Left cardiac atrium (tissue), 4 donors: Measurements from ENCODE around the gene ARPP19. TPM values are rescaled to one million over a fixed set of nuclear protein-coding genes. Genes with fewer than 3 reads are reported as not detected.
"Not testable (repeated sequence)": the region's sequence is repeated elsewhere in the genome, so short reads cannot be mapped to it uniquely, and the experiment has no call there.

Experiments used
- ATAC-seq, 2 donors: fragments of 200-7000 bp; cut with Tn5 transposase; one replicate each; pipeline ENCODE4 v1.9.1; 2020; ENCODE audit warnings: mild to moderate bottlenecking in 2 of 2, moderate library complexity in 2 of 2
- DNase-seq: peaks from one replicate; pipeline ENCODE4 v3.0.0-alpha.2; 2020
- intact Hi-C, 2 donors: fragments of 100-400 bp; cut with DNase I; formaldehyde crosslinking; loops; one replicate each; pipeline versions ENCODE4 v1.14.1 to v1.15.1; 2022 to 2023
- total RNA-seq, 2 donors: library from RNA; stranded (reverse); fragmentation: NEBNext Ultra II Directional; extraction: Animal tissue kit (Norgen Biotek cat#: 25700); gene quantifications; one replicate each; pipeline ENCODE4 v1.2.1, GENCODE V29; 2021
- donor health status: DM: no; HTN: yes; CAD: no.
- donor health status: DM: no; HTN: yes; CAD: no; lungs with severe emphysema.
- donor health status: DM: yes; HTN: yes; CAD: no.
- donor health status: Dilated cardiomyopathy.

The ARPP19 gene
- total RNA-seq, 2 donors from 2014 or later = 138 to 153 TPM

DNA sequence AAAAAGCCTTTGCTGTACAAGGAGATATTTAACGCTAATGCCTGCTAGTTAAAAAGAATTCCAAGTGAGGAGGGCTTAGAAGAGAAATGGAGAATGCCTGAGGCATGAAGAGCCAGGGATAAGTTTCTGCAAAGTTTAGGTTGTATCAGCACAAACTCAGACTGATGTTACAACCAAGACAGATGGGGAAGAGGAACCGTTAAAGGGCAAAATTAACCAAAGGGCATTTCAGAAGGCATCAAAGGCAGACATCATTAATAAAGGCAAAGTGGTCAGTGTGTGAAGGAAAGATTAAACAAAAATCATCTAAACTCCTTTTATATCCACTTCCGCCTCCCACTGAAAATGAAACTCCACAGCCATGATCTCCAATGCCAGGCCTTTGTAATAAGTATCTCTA, 47.1 kb downstream of the ARPP19 start:
- ATAC-seq = no peak
- no peak for DNase-seq
- intact Hi-C loops = loop anchor here in 1 of 2 donors (10.0 kb wide), 1 partner anchor 127 kb away; no protein-coding TSS in a partner anchor

DNA sequence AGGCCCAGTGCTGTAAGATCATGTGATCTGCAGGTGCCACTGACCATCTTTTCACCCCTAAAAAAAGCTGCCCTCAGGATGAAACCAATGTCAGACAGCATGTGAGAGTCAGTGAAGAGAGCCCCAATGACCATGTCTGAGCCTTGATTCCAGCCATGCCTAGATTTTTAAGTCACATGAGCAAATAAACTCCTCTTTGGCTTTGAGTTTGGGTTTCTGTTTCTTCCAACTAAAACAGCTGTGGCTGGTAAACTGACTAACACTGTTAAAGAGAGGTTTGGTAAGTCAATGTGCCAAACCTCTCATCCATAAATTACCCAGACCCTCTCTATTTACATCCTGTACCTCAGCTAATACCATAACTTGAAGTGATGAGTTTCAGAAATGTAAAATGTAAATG, 48.4 kb downstream of the ARPP19 start:
- no peak for ATAC-seq
- intact Hi-C loops = loop anchor here in 1 of 2 donors (10.0 kb wide), 1 partner anchor 126 kb away; no protein-coding TSS in a partner anchor
- no peak for DNase-seq

DNA sequence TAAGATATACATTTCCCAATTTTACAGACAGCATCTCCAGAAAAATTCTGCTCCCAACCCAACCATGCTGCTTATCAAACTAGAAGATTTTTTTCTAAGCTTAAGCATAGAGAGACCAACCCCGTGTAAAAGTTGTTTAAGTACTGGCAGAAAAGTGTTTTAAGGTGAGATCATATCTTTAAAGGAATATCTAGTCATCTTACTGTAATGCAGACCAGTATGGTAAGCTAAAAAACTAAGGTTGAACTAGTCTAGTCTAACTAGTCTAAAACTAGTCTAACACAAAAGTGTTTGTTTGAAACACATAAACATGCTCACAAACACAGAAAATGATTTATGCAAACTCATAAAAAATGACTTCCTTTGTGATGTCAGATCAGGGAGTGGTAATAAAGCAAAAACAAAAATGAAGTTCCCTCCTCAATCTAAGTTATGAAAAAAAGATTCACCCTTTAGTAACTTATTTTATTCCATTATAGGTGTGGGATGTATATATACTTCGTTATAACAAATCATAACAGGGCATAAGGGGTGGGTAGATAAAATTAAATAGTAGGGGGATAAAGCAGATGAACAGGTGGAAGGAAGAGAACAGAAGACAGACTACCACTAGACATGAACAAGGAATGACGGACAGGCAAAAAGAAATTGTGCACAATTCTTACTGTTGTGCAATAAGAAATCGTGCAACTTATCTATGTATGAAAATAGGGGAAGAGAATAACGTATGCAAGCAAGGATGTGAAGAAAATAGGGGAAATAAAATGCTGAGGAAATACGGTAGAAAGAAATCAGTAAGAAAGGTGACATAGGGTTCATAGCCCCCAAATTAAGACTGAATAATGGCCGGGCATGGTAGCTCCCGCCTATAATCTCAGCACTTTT, 50.1 kb downstream of the ARPP19 start:
- DNase-seq = no peak
- no peak for ATAC-seq
- intact Hi-C loops = no loop called here

DNA sequence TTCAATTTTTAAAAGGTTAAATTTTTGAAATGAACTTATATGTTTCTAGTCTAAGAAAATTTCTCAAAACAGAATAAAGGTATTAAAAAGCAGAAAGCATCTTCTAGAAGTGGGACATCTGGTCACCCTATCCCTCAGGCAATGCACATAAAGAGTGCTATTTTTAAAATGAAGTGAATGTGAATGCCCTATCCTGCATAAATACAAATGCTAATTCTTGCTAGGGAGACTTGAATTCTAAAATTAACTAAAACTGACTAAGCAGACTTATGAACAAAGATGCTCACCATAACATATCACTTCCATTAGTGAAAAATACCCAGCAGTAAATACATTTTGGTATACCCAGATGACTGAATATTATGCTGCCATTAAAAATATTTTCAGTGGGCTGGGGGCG, 51.8 kb downstream of the ARPP19 start:
- no peak for ATAC-seq
- no peak for DNase-seq
- intact Hi-C loops = no loop called here

DNA sequence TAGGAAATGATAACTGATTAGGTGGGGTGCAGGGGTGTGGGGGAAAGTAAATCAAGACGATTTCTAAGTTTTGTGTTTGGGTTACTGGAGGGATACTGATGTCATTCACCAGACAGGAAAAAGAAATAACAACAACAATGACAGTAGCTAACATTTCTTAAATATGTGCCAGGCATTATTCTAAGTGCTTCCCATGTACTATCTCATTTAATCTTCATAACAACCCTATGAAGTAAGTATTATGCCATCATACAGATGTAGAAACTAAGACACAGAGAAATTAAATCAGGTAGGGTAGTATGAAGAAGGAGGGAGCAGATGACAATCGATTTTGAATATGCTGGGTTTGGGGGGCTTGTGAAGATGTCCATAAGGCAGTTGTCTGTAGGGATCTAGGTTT, 53.5 kb downstream of the ARPP19 start:
- ATAC-seq (no peak), DNase-seq (no peak)
- intact Hi-C loops = no loop called here

DNA sequence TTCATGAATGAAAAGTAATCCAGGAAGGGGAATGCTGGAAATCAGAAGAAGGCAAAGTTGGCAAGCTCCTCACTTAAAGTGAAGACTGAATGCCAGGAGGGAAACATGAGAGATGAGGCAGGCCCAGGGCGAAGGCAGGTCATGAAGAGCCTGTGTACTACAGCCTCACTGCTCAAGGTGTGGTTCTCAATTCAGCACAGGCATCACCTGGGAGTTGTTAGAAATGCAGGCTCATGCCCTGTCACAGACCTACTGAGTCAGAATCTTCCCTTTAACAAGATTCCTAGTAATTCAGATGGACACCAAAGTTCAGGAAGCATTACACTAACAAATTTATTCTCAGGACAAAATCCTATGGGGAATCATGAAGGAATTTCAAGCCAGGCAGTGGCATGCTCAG, 54.3 kb downstream of the ARPP19 start:
- no peak for DNase-seq
- intact Hi-C loops = no loop called here
- no peak for ATAC-seq

DNA sequence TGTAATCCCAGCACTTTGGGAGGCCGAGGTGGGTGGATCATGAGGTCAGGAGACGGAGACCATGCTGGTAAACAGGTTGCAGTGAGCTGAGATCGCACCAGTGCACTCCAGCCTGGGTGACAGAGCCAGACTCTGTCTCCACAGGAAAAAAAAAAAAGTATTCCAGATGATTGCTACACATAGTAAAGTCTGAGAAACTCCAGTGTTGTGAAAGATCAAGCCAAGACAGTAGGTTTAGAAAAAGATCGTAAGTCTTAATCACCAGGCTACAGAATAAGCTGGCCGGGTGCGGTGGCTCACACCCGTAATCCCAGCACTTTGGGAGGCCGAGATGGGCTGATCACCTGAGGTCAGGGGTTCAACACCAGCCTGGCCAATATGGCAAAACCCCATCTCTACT, 56.0 kb downstream of the ARPP19 start:
- ATAC-seq = peak in 1 of 2 donors; percentile 50
- DNase-seq, intact Hi-C loops: not testable (repeated sequence)

DNA sequence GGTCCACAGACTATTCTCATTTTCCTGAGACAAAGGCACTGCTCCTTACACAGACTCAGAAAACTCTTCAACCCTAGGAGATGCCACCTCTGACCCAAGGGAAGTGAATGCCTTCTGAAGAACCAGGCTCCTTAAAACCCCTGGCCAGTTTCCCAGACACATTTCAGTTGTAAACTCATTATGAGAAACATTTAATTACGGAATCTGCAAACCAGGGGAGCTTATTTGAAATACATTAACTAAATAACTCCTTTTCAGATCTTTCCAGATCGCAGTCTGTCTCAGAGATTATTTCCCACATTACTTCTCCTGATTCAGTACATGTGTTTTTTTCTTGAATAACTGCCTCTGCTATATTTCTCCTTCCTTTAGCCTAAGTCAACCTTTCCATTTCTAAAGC, 57.7 kb downstream of the ARPP19 start:
- DNase-seq = no peak
- ATAC-seq = no peak
- intact Hi-C loops = no loop called here

DNA sequence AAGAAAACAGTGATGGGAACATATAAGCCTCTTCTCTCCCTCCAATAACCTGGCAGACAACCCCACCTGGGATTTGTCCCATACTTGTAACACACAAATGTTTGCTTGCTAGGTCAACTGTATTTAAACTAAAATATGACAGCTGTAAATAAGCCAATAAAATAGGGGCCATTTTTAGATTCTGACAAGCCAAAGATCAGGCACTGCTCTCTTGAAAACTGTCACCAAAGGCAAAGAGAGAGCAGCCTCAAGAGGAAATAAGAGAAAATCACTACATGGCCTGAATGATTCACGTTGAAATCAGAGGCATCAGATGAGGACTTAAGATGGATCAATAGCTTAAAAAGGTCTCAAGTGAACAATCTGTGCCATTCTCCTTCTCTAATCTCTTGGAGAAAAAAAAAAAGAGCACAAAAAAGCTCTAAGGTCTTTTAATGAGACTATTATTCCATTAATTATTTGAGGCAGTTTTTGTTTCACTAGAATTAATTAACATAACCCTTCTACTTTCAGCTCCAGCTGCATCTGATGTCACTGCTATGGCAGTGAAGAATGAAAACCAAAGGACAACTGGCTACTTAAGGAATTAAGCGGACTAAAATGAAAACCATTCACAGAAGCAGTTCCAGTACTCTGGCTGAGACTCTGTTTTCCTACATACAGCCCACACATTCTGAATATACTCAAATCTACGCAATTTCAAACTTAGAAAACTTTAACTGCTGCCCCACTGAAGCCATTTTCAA, 59.2 kb downstream of the ARPP19 start:
- DNase-seq (no peak), ATAC-seq (no peak)
- intact Hi-C loops = no loop called here

DNA sequence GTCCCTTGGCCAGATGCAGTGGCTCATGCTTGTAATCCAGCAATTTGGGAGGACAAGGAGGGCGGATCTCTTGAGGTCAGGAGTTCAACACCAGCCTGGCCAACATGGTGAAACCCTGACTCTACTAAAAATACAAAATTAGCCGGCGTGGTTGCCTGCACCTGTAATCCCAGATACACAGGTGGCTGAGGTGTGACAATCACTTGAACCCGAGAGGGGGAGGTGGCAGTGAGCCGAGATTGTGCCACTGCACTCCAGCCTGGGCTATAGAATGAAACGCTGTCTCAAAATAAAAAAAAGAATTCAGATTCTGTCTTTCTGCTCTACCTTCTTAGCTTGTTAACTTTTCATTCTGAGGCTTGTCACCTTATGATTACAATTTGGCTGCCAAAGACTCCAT, 62.3 kb downstream of the ARPP19 start:
- ATAC-seq (no peak), DNase-seq (no peak)
- intact Hi-C loops = no loop called here

DNA sequence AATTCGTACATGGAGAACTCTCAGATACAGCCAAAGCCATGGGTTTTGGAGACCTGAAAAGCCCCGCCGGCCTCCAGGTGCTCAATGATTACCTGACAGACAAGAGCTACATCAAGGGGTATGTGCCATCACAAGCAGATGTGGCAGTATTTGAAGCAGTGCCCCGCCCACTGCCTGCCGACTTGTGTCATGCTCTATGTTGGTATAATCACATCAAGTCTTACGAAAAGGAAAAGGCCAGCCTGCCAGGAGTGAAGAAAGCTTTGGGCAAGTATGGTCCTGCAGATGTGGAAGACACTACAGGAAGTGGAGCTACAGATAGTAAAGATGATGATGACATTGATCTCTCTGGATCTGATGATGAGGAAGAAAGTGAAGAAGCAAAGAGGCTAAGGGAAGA, 63.7 kb downstream of the ARPP19 start:
- intact Hi-C loops = no loop called here
- ATAC-seq (no peak), DNase-seq (no peak)

DNA sequence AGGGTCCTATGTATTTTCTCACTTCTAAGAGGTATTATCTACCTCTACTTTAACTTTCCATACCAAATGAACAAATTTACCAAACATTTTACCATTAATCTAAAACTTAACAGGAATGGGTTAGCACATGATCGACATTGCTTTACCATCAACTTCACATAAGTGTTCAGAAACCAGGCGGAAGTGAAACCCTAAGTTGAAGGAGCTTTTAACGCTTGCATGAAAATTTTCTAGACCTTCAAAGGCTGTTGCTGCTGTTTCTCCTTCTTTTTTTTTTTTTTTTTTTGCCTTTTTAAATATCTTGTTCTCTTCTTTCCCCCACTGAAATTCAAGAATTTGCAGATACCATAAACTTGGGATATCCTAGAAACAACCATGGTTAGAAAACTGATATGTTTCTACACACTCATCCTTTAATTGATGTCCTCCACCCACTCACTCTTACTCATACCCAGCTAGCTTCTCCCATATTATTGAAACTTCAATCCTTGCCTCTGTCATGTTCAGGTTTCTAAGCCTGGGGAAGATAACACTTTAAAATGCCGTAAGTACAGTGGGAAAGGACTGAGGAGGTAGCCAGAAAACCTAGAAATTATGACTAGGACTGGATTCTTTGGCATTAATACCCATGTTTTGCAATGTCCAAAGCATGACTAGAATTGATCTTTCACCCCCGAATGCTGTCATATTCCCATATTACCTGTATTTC, 64.9 kb downstream of the ARPP19 start:
- ATAC-seq = peak in 1 of 2 donors; percentile 41
- no peak for DNase-seq
- intact Hi-C loops = no loop called here

DNA sequence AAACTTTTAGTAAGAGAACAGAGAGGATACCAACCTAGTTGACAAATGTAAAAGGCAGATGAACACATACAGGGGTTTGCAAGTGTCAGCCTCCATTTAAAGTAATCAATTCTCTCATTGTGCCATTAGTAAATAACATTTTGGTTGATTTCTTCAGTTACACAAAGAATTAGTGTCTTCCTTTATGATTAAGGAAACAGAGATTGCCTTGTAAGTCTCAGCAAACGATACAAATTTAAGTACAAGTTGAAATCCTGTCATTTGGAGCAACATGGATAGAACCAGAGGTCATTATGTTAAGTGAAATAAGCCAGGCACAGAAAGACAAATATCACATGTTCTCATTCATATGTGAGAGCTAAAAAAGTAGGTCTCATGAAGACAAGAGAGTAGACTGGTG, 66.2 kb downstream of the ARPP19 start:
- ATAC-seq (no peak), DNase-seq (no peak)
- intact Hi-C loops = no loop called here

DNA sequence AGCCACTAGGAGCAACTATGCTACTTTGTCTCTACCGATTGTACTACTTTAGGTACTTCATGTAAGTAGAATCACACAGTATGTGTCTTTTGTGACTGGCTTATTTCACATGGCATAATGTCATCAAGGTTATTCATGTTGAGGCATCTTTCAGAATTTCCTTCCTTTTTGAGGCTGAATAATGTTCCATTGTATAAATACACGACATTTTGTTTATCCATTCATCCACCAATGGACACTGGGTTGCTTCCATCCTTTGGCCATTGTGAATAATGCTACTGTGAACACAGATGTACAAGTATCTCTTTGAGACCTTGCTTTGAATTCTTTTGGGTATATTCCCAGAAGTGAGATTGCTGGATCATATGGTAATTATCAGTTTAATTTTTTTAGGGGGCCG, 69.3 kb downstream of the ARPP19 start:
- no peak for DNase-seq
- intact Hi-C loops = no loop called here
- no peak for ATAC-seq

DNA sequence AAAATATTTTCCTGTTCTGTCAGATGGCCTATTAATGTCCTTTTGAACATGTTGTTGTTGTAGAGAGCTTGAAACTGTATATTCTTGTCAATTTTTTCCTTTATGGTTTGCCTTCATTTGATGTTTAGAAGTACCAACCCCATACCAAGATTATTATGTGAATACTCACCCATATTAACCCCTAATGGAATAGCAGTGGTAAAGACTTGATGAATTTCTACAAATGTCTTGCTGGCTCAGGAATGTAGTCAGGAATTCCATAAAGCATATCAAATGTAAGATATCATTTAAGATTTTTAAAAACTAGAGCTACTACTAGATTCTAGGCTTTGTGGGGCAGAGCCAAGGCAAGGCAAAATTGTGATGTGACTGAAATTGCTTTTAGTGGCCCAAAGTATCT, 70.1 kb downstream of the ARPP19 start:
- ATAC-seq (no peak), DNase-seq (no peak)
- intact Hi-C loops = no loop called here

Other genes starting within 250 kb of the ARPP19 start
- 10 to 100 TPM; 18.1 to 19.4 TPM for gene MYO5A, start 40.1 kb downstream of the ARPP19 start, total RNA-seq
- gene ATOSA, start 110.4 kb upstream of the ARPP19 start, total RNA-seq = 10 to 100 TPM; 24.9 to 27.6 TPM
- gene ONECUT1, start 221.3 kb upstream of the ARPP19 start, total RNA-seq = not detected